SK-N-SH (cell line): Measurements from ENCODE around the gene ADAMTS17. TPM values are rescaled to one million over a fixed set of nuclear protein-coding genes. Genes with fewer than 3 reads are reported as not detected.

Experiments
- CTCF ChIA-PET: fragments of 300-600, 350-600 bp; formaldehyde crosslinking; extraction: SDS; loops from one replicate; lab custom pipeline; 2021; lab: Yijun Ruan, JAX
- POLR2A ChIA-PET: fragments of 350-600 bp; sonication (Branson Sonifier 250); formaldehyde crosslinking; extraction: SDS; loops from one replicate; lab custom pipeline; 2020; ENCODE audit warnings: antibody characterized with exemption, inconsistent platforms; lab: Yijun Ruan, JAX
- DNase-seq: peaks from one replicate; pipeline ENCODE4 v3.0.0; 2012
- H2AFZ ChIP-seq: fragments of 200-600 bp; sonication (generic); 2 replicates; pipeline ENCODE4 v1.8.1; 2016; ENCODE audit warnings: antibody characterized with exemption, mild to moderate bottlenecking, low read depth
- H3F3A ChIP-seq: fragments of 200-600 bp; sonication (generic); replicated peaks from 2 replicates; pipeline ENCODE3; 2016; ENCODE audit warnings: antibody characterized with exemption, mild to moderate bottlenecking; ENCODE audit not compliant: insufficient read depth
- H3K27ac ChIP-seq, 2 experiments: fragments of 200-500 bp in 1 of 2; fragments of 200-600 bp in 1 of 2; sonication (Bioruptor generic) in 1 of 2; sonication (generic), shearing (Covaris generic) in 1 of 2; 2 replicates each; pipeline versions ENCODE4 v1.5.1 to v1.6.1; 2014 to 2016; ENCODE audit warnings: low read depth in 2 of 2, inconsistent platforms in 1 of 2, low read length in 1 of 2, mild to moderate bottlenecking in 1 of 2, mixed read lengths in 1 of 2
- H3K27me3 ChIP-seq: fragments of 200-600 bp; sonication (generic), shearing (Covaris generic); 2 replicates; pipeline ENCODE4 v1.6.1; 2016; ENCODE audit warnings: mixed run types; ENCODE audit not compliant: insufficient read depth
- H3K36me3 ChIP-seq, 2 experiments: fragments of 200-500 bp in 1 of 2; fragments of 200-600 bp in 1 of 2; sonication (Bioruptor generic) in 1 of 2; sonication (generic) in 1 of 2; replicated peaks in 1 of 2; 2 replicates each; pipeline versions ENCODE3 to v1.5.1; 2014 to 2016; ENCODE audit warnings: low read length in 1 of 2, mild to moderate bottlenecking in 1 of 2; ENCODE audit not compliant: insufficient read depth in 2 of 2, control insufficient read depth in 1 of 2
- H3K4me1 ChIP-seq, 2 experiments: fragments of 200-500 bp in 1 of 2; fragments of 200-600 bp in 1 of 2; sonication (Bioruptor generic) in 1 of 2; sonication (generic), shearing (Covaris generic) in 1 of 2; 2 replicates each; pipeline versions ENCODE4 v1.5.1 to v1.6.1; 2014 to 2016; ENCODE audit warnings: low read depth in 1 of 2, low read length in 1 of 2, mixed run types in 1 of 2; ENCODE audit not compliant: insufficient read depth in 2 of 2, control insufficient read depth in 1 of 2
- H3K4me2 ChIP-seq: fragments of 200-600 bp; sonication (generic), shearing (Covaris generic); 2 replicates; pipeline ENCODE4 v1.6.1; 2017; ENCODE audit warnings: mixed run types
- H3K4me3 ChIP-seq, 2 experiments: fragments of 200-500 bp in 1 of 2; fragments of 200-600 bp in 1 of 2; sonication (Bioruptor generic) in 1 of 2; sonication (generic), shearing (Covaris generic) in 1 of 2; 2 replicates each; pipeline versions ENCODE4 v1.5.1 to v1.8.1; 2014 to 2016; ENCODE audit warnings: low read depth in 2 of 2, inconsistent platforms in 1 of 2, low read length in 1 of 2, mild to moderate bottlenecking in 1 of 2, mixed read lengths in 1 of 2, moderate library complexity in 1 of 2
- H3K79me2 ChIP-seq: fragments of 200-600 bp; sonication (generic); 2 replicates; pipeline ENCODE4 v1.8.1; 2017; ENCODE audit warnings: mild to moderate bottlenecking; ENCODE audit not compliant: insufficient read depth
- H3K9ac ChIP-seq: fragments of 200-600 bp; sonication (generic); 2 replicates; pipeline ENCODE4 v1.6.1; 2017; ENCODE audit warnings: mixed run types
- H3K9me2 ChIP-seq: fragments of 200-600 bp; sonication (generic); 2 replicates; pipeline ENCODE4 v1.6.1; 2017; ENCODE audit warnings: mixed run types
- H3K9me3 ChIP-seq: fragments of 200-600 bp; sonication (generic); 2 replicates; pipeline ENCODE4 v1.6.1; 2017; ENCODE audit warnings: mixed run types, mild to moderate bottlenecking, moderate library complexity
- H4K20me1 ChIP-seq: fragments of 200-600 bp; sonication (generic); 2 replicates; pipeline ENCODE4 v1.6.1; 2017; ENCODE audit warnings: mild to moderate bottlenecking, mixed run types; ENCODE audit not compliant: insufficient read depth
- EZH2phosphoT487 ChIP-seq: fragments of 200-600 bp; sonication (generic); IDR thresholded peaks from 2 replicates; pipeline ENCODE4 v1.6.1; 2017; ENCODE audit warnings: low read depth, mixed run types, mild to moderate bottlenecking, antibody characterized with exemption, moderate library complexity, borderline replicate concordance
- FOXM1 ChIP-seq: IDR thresholded peaks from 2 replicates; pipeline ENCODE4 v1.4.0; 2012; ENCODE audit warnings: low read depth, mild to moderate bottlenecking
- MEF2A ChIP-seq: IDR thresholded peaks from 2 replicates; pipeline ENCODE4 v1.4.0; 2012; ENCODE audit warnings: low read depth, borderline replicate concordance
- NFIC ChIP-seq: IDR thresholded peaks from 2 replicates; pipeline ENCODE4 v1.4.0; 2012; ENCODE audit warnings: borderline replicate concordance
- NRF1 ChIP-seq: IDR thresholded peaks from 2 replicates; pipeline ENCODE4 v1.6.1; 2012; ENCODE audit warnings: low read depth, mild to moderate bottlenecking, low read length
- POLR2AphosphoS5 ChIP-seq: IDR thresholded peaks from 2 replicates; pipeline ENCODE4 v1.6.1; 2012; ENCODE audit warnings: low read depth, low read length
- RCOR1 ChIP-seq: fragments of 150-350 bp; IDR thresholded peaks from 2 replicates; pipeline ENCODE4 v1.6.1; 2017; ENCODE audit warnings: antibody characterized with exemption, low read length
- RXRA ChIP-seq: IDR thresholded peaks from 2 replicates; pipeline ENCODE4 v1.4.0; 2012; ENCODE audit warnings: low read depth, mild to moderate bottlenecking, borderline replicate concordance
- SIN3A ChIP-seq: IDR thresholded peaks from 2 replicates; pipeline ENCODE4 v1.6.1; 2012; ENCODE audit warnings: low read depth, mild to moderate bottlenecking, low read length, moderate library complexity, borderline replicate concordance
- YY1 ChIP-seq: IDR thresholded peaks from 2 replicates; pipeline ENCODE4 v1.4.0; 2012; ENCODE audit warnings: low read depth, mild to moderate bottlenecking
- WGBS: methylation state at CpG from one replicate; pipeline ENCODE4 v1.1.6; 2017; ENCODE audit warnings: low lambda C conversion rate; 5-methylcytosine and 5-hydroxymethylcytosine counted together
- polyA plus RNA-seq, 3 experiments: library from polyadenylated mRNA; depleted of rRNA; stranded (reverse); fragments of >200 nt; gene quantifications; 2 replicates each; pipeline ENCODE4 v1.2.3, GENCODE V29; 2012
- TF ChIP-seq, protein P1 (sequence below): IDR thresholded peaks from 2 replicates; pipeline ENCODE4 v1.4.0; 2012; ENCODE audit warnings: low read depth, borderline replicate concordance
- TF ChIP-seq, protein P2 (sequence below): fragments of 150-350 bp; IDR thresholded peaks from 2 replicates; pipeline ENCODE4 v1.6.1; 2017; ENCODE audit warnings: antibody characterized with exemption, low read length, low read depth, borderline replicate concordance
- TF ChIP-seq, protein P3 (sequence below): fragments of 200-600 bp; sonication (generic); IDR thresholded peaks from 2 replicates; pipeline ENCODE4 v1.6.1; 2017; ENCODE audit warnings: antibody characterized with exemption, mild to moderate bottlenecking, moderate library complexity
- TF ChIP-seq, protein P4 (sequence below): IDR thresholded peaks from 2 replicates; pipeline ENCODE4 v1.4.0; 2012; ENCODE audit warnings: low read depth
- TF ChIP-seq, protein P5 (sequence below): IDR thresholded peaks from 2 replicates; pipeline ENCODE4 v1.4.0; 2012; ENCODE audit warnings: low read depth, borderline replicate concordance

Gene ADAMTS17
- polyA plus RNA-seq, 1 of the 3 experiments (the other 2 are of a cell fraction), result not detected

DNA sequence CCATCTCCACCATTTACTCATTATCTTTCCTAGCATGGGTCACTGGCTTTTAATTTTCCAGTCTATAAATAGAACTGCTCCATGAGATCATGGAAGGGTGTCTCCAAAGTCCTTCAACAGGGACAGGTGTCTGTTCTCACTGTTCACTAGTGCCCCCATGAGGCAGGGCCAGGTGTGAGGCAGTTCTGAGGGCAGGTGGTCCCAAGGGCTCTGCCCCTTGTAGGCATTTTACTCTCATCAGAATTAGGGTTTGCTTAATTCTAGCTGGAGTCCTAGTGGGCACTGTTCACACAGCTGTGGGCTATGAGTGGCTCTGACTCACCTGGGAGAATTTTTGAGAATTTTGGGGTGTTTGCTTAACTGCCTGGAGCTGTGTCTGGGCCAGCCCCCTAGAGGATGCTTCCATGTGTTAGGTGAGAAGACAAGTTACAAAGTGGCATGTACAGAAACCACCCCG lies 360.6 kb downstream of the ADAMTS17 start:
- POLR2A ChIA-PET, result no interaction called here
- Histone ChIP-seq H2AFZ (no peak overlapping the region), H3F3A (no peaks in the 10 kb centered on the region), H3K27me3 (no peaks in the 10 kb centered on the region), H4K20me1 (no peaks in the 10 kb centered on the region), H3K4me1 (peaks cover 0 to 9% of the 10 kb centered on the region in 2 experiments; a peak in 1 of 4 replicates), H3K4me2 (no peak overlapping the region), H3K4me3 (no peak overlapping the region), H3K9me3 (no peaks in the 10 kb centered on the region), H3K27ac (no peak overlapping the region), H3K9ac (no peak overlapping the region), H3K79me2 (no peaks in the 10 kb centered on the region), H3K9me2 (no peaks in the 10 kb centered on the region), H3K36me3 (no peaks in the 10 kb centered on the region)
- DNase-seq, result no peak
- CTCF ChIA-PET, result interaction anchor here (0.7 to 1.2 kb wide), 2 partner anchors 22 to 52 kb away, joined by 3 to 5 read pairs; no protein-coding TSS in a partner anchor
- TF ChIP-seq YY1 (no peak), RXRA (no peak), SIN3A (no peak), RCOR1 (no peak), NRF1 (no peak), MEF2A (no peak), NFIC (no peak)
- TF ChIP-seq, protein P1, sequence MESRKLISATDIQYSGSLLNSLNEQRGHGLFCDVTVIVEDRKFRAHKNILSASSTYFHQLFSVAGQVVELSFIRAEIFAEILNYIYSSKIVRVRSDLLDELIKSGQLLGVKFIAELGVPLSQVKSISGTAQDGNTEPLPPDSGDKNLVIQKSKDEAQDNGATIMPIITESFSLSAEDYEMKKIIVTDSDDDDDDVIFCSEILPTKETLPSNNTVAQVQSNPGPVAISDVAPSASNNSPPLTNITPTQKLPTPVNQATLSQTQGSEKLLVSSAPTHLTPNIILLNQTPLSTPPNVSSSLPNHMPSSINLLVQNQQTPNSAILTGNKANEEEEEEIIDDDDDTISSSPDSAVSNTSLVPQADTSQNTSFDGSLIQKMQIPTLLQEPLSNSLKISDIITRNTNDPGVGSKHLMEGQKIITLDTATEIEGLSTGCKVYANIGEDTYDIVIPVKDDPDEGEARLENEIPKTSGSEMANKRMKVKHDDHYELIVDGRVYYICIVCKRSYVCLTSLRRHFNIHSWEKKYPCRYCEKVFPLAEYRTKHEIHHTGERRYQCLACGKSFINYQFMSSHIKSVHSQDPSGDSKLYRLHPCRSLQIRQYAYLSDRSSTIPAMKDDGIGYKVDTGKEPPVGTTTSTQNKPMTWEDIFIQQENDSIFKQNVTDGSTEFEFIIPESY, result no peak
- TF ChIP-seq, protein P2, sequence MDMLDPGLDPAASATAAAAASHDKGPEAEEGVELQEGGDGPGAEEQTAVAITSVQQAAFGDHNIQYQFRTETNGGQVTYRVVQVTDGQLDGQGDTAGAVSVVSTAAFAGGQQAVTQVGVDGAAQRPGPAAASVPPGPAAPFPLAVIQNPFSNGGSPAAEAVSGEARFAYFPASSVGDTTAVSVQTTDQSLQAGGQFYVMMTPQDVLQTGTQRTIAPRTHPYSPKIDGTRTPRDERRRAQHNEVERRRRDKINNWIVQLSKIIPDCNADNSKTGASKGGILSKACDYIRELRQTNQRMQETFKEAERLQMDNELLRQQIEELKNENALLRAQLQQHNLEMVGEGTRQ, result no peak
- TF ChIP-seq, protein P3, sequence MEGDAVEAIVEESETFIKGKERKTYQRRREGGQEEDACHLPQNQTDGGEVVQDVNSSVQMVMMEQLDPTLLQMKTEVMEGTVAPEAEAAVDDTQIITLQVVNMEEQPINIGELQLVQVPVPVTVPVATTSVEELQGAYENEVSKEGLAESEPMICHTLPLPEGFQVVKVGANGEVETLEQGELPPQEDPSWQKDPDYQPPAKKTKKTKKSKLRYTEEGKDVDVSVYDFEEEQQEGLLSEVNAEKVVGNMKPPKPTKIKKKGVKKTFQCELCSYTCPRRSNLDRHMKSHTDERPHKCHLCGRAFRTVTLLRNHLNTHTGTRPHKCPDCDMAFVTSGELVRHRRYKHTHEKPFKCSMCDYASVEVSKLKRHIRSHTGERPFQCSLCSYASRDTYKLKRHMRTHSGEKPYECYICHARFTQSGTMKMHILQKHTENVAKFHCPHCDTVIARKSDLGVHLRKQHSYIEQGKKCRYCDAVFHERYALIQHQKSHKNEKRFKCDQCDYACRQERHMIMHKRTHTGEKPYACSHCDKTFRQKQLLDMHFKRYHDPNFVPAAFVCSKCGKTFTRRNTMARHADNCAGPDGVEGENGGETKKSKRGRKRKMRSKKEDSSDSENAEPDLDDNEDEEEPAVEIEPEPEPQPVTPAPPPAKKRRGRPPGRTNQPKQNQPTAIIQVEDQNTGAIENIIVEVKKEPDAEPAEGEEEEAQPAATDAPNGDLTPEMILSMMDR, result no peak
- WGBS, result 18% methylated on average over 1 of the region's 1 CpG

DNA sequence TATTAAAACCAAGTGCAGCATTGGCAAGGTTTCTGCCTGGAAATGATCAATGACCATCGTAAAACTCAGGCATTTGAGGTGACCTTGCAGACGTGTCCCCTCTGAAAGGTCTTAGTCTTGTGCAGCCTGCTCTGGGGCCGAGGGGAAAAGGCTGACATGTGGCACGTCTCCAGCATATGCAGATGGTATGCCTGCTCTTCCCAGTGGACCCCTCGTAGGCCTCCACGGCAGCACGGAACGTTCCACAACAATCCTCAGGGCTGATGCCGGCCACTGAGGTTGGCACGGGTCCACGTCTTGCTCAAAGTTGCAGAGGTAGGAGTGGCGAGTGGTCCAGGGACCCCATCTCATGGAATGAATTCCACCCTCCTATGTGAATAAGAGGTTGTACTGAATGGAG lies 361.0 kb downstream of the ADAMTS17 start:
- Histone ChIP-seq H3K9me3 (no peaks in the 10 kb centered on the region), H2AFZ (no peak overlapping the region), H3F3A (no peaks in the 10 kb centered on the region), H4K20me1 (no peaks in the 10 kb centered on the region), H3K4me1 (peaks cover 0 to 9% of the 10 kb centered on the region in 2 experiments; a peak in 1 of 4 replicates), H3K27me3 (no peaks in the 10 kb centered on the region), H3K36me3 (no peaks in the 10 kb centered on the region), H3K4me2 (no peak overlapping the region), H3K9me2 (no peaks in the 10 kb centered on the region), H3K9ac (no peak overlapping the region), H3K79me2 (no peaks in the 10 kb centered on the region), H3K27ac (no peak overlapping the region), H3K4me3 (no peak overlapping the region)
- 41% methylated on average over 8 of the region's 12 CpGs for WGBS
- ChIA-PET CTCF (interaction anchor here (1.2 to 1.6 kb wide), 2 partner anchors 52 to 369 kb away, joined by 3 to 5 read pairs; no protein-coding TSS in a partner anchor), POLR2A (no interaction called here)
- no peak for DNase-seq
- no peak for TF ChIP-seq NFIC
- no peak for TF ChIP-seq MEF2A
- no peak for TF ChIP-seq FOXM1
- TF ChIP-seq, protein P1, result no peak
- TF ChIP-seq SIN3A, result no peak
- TF ChIP-seq, protein P3, result no peak
- TF ChIP-seq EZH2phosphoT487, result no peak
- TF ChIP-seq, protein P4, sequence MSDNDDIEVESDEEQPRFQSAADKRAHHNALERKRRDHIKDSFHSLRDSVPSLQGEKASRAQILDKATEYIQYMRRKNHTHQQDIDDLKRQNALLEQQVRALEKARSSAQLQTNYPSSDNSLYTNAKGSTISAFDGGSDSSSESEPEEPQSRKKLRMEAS, result no peak
- TF ChIP-seq, protein P5, sequence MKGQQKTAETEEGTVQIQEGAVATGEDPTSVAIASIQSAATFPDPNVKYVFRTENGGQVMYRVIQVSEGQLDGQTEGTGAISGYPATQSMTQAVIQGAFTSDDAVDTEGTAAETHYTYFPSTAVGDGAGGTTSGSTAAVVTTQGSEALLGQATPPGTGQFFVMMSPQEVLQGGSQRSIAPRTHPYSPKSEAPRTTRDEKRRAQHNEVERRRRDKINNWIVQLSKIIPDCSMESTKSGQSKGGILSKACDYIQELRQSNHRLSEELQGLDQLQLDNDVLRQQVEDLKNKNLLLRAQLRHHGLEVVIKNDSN, result no peak
- no peak for TF ChIP-seq POLR2AphosphoS5
